Endodermal cell (in vitro differentiated cells): ENCODE measurements around the gene ETFDH. TPM values are rescaled to one million over a fixed set of nuclear protein-coding genes. Genes with fewer than 3 reads are reported as not detected.

ENCODE experiments used
- DNase-seq: peaks from one replicate; pipeline ENCODE4 v3.0.0-alpha.2; 2017
- H3K27ac ChIP-seq: 2 replicates; pipeline ENCODE4 v1.5.1; 2013; ENCODE audit warnings: mild to moderate bottlenecking, low read depth, low read length, moderate library complexity
- H3K27me3 ChIP-seq: 2 replicates; pipeline ENCODE4 v1.6.1; 2013; ENCODE audit warnings: mild to moderate bottlenecking, low read length, moderate library complexity; ENCODE audit not compliant: insufficient read depth, control insufficient read depth, poor library complexity, severe bottlenecking
- H3K36me3 ChIP-seq: 2 replicates; pipeline ENCODE4 v1.7.0; 2013; ENCODE audit warnings: mild to moderate bottlenecking, low read length, moderate library complexity; ENCODE audit not compliant: control insufficient read depth, insufficient read depth
- H3K4me1 ChIP-seq: one replicate; pipeline ENCODE4 v1.7.0; 2013; ENCODE audit warnings: low read length; ENCODE audit not compliant: control insufficient read depth, insufficient read depth
- H3K4me3 ChIP-seq: 2 replicates; pipeline ENCODE4 v1.5.1; 2013; ENCODE audit warnings: mild to moderate bottlenecking, low read length, moderate library complexity
- H3K9ac ChIP-seq: 2 replicates; pipeline ENCODE4 v1.6.1; 2013; ENCODE audit warnings: mild to moderate bottlenecking, low read length, moderate library complexity; ENCODE audit not compliant: poor library complexity, severe bottlenecking; ENCODE audit errors: extremely low read depth
- H3K9me3 ChIP-seq: 2 replicates; pipeline ENCODE4 v1.6.1; 2013; ENCODE audit warnings: mild to moderate bottlenecking, low read length, moderate library complexity; ENCODE audit not compliant: control insufficient read depth
- H3K27ac Mint-ChIP-seq: 2 replicates; pipeline ENCODE4 v1.8.0; 2020; ENCODE audit warnings: mixed read lengths
- H3K27me3 Mint-ChIP-seq: 2 replicates; pipeline ENCODE4 v1.8.0; 2021; ENCODE audit warnings: mild to moderate bottlenecking, mixed read lengths; ENCODE audit not compliant: insufficient read depth
- H3K36me3 Mint-ChIP-seq: 2 replicates; pipeline ENCODE4 v1.8.0; 2020; ENCODE audit warnings: low read depth, mixed read lengths
- H3K4me1 Mint-ChIP-seq: 2 replicates; pipeline ENCODE4 v1.8.0; 2020; ENCODE audit warnings: mixed read lengths
- H3K4me3 Mint-ChIP-seq: 2 replicates; pipeline ENCODE4 v1.8.0; 2020; ENCODE audit warnings: mild to moderate bottlenecking, moderate library complexity, mixed read lengths
- H3K9me3 Mint-ChIP-seq: 2 replicates; pipeline ENCODE4 v1.8.0; 2020; ENCODE audit warnings: mild to moderate bottlenecking, mixed read lengths
- WGBS, 2 experiments: methylation state at CpG; one replicate each; pipeline versions ENCODE4 v1.1.5 to v1.1.7; 2013; ENCODE audit warnings: missing lambda C conversion rate in 2 of 2, mixed read lengths in 1 of 2; ENCODE audit not compliant: insufficient coverage in 1 of 2, insufficient read length in 1 of 2; 5-methylcytosine and 5-hydroxymethylcytosine counted together
- total RNA-seq, 2 donors: library from RNA; stranded (reverse); fragmentation: NEBNext Ultra II Directional in 1 of 2; extraction: Animal tissue kit (Norgen Biotek cat#: 25700) in 1 of 2; gene quantifications; 2 replicates in 1 of 2; 3 replicates in 1 of 2; pipeline ENCODE4 v1.2.1, GENCODE V29; 2021
- TF ChIP-seq, protein P1 (sequence below): fragments of 200-600 bp; sonication (generic); conservative IDR thresholded peaks from 2 replicates; pipeline ENCODE4 v1.5.0; 2021; ENCODE audit warnings: antibody characterized with exemption, mild to moderate bottlenecking

Gene ETFDH
- total RNA-seq, 2 donors from 2014 or later = 10.6 to 11.8 TPM

DNA sequence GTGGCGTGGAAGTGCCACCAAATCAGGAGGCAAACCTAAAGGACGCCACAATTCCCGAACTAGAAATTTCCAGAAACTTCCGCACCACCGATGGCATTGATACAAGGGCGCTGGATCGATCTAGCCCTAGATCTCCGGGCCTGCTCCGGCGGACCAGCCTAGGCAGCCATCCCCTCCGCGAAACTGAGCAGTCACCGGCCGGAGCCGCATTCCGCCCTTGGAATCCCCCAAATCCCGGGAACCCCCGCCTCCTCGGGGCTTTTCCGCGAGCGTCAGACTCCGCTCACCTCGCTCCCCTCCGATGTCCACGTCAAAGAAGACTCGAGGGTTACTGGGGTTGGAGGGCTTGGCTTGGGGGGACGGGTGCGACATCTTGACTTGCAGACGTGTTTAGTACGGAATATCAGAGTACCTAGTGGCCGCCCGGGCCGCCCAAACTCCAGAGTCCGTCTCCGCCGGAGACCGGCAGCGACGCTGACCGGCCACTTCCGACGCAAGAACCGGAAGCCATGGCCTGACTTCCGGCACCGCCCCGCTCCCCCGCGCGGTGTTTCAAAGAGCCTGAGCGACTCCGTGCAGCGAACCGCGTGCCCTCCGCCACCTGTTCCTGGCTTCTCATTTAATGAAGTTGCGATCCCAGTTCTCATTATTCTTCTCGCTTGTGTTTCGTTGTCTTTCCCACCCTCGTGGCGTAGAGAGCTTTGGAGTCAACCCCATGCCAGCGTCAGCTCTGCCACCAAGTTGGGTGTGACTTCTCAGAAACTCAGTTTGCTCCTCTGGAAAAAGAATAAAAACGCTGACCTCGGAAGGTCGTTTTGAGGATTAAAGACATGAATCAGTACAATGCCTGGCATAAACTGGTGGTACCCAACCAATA lies 51.1 kb downstream of the ETFDH start, which contains the start of gene PPID:
TSS of gene PPID (minus strand) at position 480 of the 877 bp plus-strand sequence. CDS start at position 372, 108 bp downstream.
- peak within 1 kb of the TSS; percentile 97 for H3K4me3 ChIP-seq
- Mint-ChIP-seq H3K27ac (peak within 1 kb of the TSS; percentile 96), H3K4me3 (peak within 1 kb of the TSS; percentile 83), H3K27me3 (peaks cover 6% of the 10 kb centered on the region), H3K36me3 (peaks cover 31% of the 10 kb centered on the region), H3K9me3 (no peaks in the 10 kb centered on the region), H3K4me1 (peaks cover 4% of the 10 kb centered on the region)
- H3K9ac ChIP-seq = peak within 1 kb of the TSS; percentile 87
- peaks cover 5% of the 10 kb centered on the region for H3K27me3 ChIP-seq
- no peaks in the 10 kb centered on the region for H3K4me1 ChIP-seq
- H3K27ac ChIP-seq = peak within 1 kb of the TSS; percentile 81
- TF ChIP-seq, protein P1, sequence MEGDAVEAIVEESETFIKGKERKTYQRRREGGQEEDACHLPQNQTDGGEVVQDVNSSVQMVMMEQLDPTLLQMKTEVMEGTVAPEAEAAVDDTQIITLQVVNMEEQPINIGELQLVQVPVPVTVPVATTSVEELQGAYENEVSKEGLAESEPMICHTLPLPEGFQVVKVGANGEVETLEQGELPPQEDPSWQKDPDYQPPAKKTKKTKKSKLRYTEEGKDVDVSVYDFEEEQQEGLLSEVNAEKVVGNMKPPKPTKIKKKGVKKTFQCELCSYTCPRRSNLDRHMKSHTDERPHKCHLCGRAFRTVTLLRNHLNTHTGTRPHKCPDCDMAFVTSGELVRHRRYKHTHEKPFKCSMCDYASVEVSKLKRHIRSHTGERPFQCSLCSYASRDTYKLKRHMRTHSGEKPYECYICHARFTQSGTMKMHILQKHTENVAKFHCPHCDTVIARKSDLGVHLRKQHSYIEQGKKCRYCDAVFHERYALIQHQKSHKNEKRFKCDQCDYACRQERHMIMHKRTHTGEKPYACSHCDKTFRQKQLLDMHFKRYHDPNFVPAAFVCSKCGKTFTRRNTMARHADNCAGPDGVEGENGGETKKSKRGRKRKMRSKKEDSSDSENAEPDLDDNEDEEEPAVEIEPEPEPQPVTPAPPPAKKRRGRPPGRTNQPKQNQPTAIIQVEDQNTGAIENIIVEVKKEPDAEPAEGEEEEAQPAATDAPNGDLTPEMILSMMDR = no peak
- peak; percentile 93 for DNase-seq
- 1 to 2% methylated on average over 25 to 65 of the region's 65 CpGs for WGBS, 2 experiments
- H3K9me3 ChIP-seq = no peaks in the 10 kb centered on the region
- peaks cover 32% of the 10 kb centered on the region for H3K36me3 ChIP-seq

GRCh38 chr4:158724637-158725036 lies 52.5 kb downstream of the ETFDH start:
- 87 to 90% methylated on average over 2 to 3 of the region's 4 CpGs for WGBS, 2 experiments
- no peaks in the 10 kb centered on the region for H3K9me3 ChIP-seq
- TF ChIP-seq, protein P1 = no peak
- Mint-ChIP-seq H3K27ac (no peak overlapping the region), H3K9me3 (no peaks in the 10 kb centered on the region), H3K27me3 (peaks cover 14% of the 10 kb centered on the region), H3K4me1 (peaks cover 4% of the 10 kb centered on the region), H3K36me3 (peaks cover 19% of the 10 kb centered on the region), H3K4me3 (no peak overlapping the region)
- peaks cover 18% of the 10 kb centered on the region for H3K27me3 ChIP-seq
- H3K36me3 ChIP-seq = peaks cover 17% of the 10 kb centered on the region
- H3K4me1 ChIP-seq = no peaks in the 10 kb centered on the region
- no peak for DNase-seq
- H3K9ac ChIP-seq = no peak overlapping the region
- H3K4me3 ChIP-seq = no peak overlapping the region
- no peak overlapping the region for H3K27ac ChIP-seq

DNA sequence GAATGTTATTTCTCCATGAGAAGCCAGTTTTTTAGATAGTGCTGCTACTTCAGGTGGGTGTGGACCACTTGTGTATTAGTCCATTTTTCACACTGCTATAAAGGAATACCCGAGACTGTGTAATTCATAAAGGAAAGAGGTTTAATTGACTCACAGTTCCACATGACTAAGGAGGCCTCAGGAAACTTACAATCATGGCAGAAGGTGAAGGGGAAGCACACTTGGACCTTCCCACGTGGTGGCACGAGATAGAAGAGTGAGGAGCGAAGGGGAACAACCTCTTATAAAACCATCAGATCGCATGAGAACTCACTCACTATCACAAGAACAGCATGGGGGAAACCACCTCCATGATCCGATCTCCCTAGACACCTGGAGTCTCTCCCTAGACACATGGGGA lies 54.5 kb downstream of the ETFDH start:
- Histone ChIP-seq H3K9me3 (no peaks in the 10 kb centered on the region), H3K27me3 (peaks cover 18% of the 10 kb centered on the region), H3K4me3 (no peak overlapping the region), H3K4me1 (no peaks in the 10 kb centered on the region), H3K36me3 (peaks cover under 1% of the 10 kb centered on the region), H3K27ac (no peak overlapping the region), H3K9ac (no peak overlapping the region)
- 87% methylated on average over 6 of the region's 6 CpGs; no CpG with 5 or more reads in 1 of the 2 experiments for WGBS, 2 experiments
- H3K4me3 Mint-ChIP-seq = no peak overlapping the region
- no peaks in the 10 kb centered on the region for H3K9me3 Mint-ChIP-seq
- TF ChIP-seq, protein P1 = no peak
- no peak overlapping the region for H3K27ac Mint-ChIP-seq
- no peak for DNase-seq
- peaks cover 2% of the 10 kb centered on the region for H3K36me3 Mint-ChIP-seq
- peaks cover 4% of the 10 kb centered on the region for H3K4me1 Mint-ChIP-seq
- peaks cover 14% of the 10 kb centered on the region for H3K27me3 Mint-ChIP-seq
